Transverse colon (tissue), 4 donors: Measurements from ENCODE around the gene WNK2.

ENCODE experiments used
- POLR2A ChIP-seq: fragments of 450-650 bp; IDR thresholded peaks from one replicate; pipeline ENCODE4 v1.6.1; 2016; ENCODE audit warnings: antibody characterized with exemption, mild to moderate bottlenecking, moderate library complexity
- POLR2AphosphoS5 ChIP-seq, 3 donors: sonication (generic); formaldehyde crosslinking; IDR thresholded peaks; one replicate each; pipeline ENCODE4 v1.6.1; 2016; ENCODE audit warnings: antibody characterized with exemption in 3 of 3
- TF ChIP-seq, protein P1 (sequence below), 5 experiments: fragments of 200-600 bp in 3 of 5; fragments of 450-650 bp in 2 of 5; sonication (generic) in 3 of 5; IDR thresholded peaks; 1 replicate in 2 of 5; 2 replicates in 3 of 5; pipeline ENCODE4 v1.5.1; 2016 to 2017; ENCODE audit warnings: antibody characterized with exemption in 5 of 5, inconsistent platforms in 3 of 5, mild to moderate bottlenecking in 2 of 5, moderate library complexity in 1 of 5

DNA sequence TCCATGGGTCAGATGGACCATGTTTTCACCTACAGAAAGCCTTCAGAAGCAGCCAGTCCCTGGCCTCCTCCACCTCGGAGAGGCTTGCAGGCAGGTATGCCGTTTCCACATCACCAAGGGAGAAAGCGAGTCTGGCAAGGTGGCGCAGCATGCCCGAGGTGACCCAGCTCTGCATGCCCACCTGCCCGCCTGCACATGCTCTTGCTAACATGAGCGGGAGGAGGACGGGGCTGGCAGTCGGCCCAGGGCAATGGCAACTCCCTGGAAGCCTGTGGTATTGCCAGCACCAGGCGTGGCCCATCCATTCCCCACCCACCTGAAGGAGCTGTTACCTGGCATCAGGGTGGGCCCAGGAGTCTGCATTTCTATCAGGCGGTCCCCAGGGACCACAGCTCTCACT lies 46.6 kb upstream of the WNK2 start:
- TF ChIP-seq, protein P1, sequence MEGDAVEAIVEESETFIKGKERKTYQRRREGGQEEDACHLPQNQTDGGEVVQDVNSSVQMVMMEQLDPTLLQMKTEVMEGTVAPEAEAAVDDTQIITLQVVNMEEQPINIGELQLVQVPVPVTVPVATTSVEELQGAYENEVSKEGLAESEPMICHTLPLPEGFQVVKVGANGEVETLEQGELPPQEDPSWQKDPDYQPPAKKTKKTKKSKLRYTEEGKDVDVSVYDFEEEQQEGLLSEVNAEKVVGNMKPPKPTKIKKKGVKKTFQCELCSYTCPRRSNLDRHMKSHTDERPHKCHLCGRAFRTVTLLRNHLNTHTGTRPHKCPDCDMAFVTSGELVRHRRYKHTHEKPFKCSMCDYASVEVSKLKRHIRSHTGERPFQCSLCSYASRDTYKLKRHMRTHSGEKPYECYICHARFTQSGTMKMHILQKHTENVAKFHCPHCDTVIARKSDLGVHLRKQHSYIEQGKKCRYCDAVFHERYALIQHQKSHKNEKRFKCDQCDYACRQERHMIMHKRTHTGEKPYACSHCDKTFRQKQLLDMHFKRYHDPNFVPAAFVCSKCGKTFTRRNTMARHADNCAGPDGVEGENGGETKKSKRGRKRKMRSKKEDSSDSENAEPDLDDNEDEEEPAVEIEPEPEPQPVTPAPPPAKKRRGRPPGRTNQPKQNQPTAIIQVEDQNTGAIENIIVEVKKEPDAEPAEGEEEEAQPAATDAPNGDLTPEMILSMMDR (IDR thresholded peaks at IDR 0.05), result no peak
- TF ChIP-seq POLR2AphosphoS5 (IDR thresholded peaks at IDR 0.05) (no peak), POLR2A (no peak)
